HG03354 (cell line): ENCODE measurements around the gene SORBS2.

Experiments used
- ATAC-seq: cut with Tn5 transposase; IDR thresholded peaks from one replicate; pipeline ENCODE4 v1.9.1; 2021; ENCODE audit warnings: mild to moderate bottlenecking; ENCODE audit not compliant: unreplicated experiment, poor library complexity, severe bottlenecking

SORBS2 gene

DNA sequence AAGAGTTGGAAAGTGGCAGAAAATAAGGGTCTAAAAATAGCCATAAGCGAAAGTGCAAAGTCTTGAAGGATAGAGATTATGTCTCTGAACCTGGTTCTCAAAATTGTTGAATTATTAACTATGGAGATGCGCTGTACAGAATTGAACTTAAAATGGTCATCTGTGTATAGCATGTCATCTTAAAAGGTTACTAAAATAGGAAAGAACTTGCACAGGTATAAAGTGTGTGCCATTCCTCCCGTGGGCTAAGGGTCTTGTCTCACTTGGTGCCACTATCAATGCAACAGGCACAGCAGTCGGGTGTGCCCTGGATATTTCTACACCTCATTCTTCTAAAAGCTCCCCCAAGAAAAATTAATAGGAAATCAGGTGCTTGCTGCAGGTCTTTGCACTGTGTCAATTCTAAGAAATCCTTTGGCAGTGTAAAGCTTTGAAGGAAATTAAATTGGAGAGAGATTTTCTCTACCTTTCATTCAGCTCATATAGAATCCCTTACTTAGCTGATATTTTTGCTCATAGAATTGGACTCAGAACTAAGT is 2.4 kb downstream of the SORBS2 start:
- ATAC-seq, result no peak

DNA sequence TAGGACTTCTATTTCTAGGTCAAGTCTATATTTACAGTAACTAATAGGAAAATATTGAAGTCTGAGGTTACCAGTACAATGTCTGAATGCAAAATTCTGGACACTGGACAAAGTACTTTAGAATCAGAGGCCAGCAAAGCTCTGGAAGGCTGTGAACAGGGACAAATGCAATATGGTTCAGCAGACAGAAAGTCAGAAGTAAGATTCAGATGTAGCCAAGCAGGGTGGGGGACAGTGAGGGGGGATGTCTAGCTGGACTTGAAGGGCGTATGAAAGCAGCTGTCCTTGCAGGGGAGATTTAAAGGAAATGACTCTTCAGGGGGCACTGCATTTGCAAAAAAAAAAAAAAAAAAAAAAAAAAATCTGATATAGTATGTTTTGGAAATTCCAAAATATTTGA is 2.9 kb downstream of the SORBS2 start:
- ATAC-seq, result no peak

DNA sequence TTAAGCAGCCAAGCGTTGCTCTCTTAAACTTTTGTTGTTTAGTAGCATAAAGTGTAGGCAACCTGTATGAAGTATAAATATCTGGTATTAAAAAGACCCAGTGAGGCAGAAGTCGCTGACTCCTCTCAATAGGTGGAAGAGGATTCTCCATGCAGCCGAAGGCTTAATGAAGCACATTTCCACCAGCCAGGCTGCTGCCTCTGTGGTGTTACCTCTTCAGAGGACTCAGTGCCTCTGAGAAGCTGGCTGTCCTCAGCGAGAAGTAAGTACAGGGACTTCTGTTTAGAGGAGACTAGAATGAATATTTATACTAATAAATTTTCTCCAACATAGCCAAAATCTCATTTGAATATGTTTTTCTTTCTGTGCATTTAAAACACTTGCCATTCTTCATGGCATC is 6.0 kb downstream of the SORBS2 start:
- ATAC-seq, result no peak

DNA sequence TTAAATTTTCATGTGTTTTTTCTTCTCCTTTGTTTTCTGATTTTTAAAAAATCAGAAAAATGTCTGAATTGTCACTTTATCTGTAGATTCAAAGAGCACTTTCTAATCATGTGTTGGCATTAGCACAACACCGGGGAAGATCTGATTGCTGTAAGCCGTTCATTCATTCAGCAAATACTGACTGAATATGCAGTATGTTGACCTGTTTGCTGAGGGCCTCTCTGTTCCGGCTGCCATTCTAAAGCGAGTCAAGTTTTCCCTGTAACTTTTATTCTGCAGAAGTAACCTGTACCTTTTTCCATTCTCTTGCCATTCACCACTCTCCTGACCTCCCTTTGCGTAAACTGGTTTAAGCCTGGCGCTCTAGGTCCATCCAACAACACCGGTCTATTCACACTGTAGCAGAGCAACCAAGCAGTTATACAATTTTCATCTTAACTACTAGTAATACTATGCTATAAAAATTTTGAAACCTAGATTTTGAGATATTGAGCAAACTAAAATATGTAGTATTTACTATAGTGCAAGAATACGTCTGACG is 6.7 kb downstream of the SORBS2 start:
- no peak for ATAC-seq

DNA sequence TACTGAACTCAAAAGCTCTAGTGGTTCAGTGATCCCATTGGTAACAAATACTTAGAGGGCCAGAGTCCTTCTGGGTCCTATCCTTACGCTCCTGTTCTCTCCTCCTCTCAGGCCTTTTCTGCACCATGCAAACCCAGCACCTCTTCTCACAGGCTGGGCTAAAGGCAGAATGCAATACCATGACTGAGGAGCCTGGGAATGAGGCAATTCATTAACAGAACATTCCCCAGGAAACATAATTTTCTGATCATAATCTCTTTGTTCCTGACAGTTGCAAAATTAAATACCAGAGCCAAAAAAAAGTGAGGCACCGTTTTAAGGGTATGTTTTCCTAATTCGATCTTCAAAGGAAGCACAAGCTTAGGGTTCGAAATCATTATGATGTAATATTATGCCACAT is 9.0 kb downstream of the SORBS2 start:
- no peak for ATAC-seq

DNA sequence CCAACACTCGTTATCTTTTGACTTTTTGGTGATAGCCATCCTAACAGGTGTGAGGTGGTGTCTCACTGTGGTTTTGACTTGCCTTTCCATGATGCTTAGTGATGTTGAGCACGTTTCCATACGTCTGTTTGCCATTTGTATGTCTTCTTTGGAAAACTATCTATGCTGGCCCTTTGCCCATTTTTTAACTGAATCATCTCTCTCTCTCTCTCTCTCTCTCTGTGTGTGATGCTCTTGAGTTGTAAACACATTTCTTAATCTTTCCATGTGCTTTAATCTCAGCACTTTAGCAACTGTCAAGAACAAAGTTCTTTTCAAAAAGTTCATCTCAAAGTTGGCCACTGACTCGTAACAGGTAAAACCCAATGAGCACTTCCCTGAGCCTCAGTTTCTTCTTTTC is 10.5 kb downstream of the SORBS2 start:
- ATAC-seq, result no peak

DNA sequence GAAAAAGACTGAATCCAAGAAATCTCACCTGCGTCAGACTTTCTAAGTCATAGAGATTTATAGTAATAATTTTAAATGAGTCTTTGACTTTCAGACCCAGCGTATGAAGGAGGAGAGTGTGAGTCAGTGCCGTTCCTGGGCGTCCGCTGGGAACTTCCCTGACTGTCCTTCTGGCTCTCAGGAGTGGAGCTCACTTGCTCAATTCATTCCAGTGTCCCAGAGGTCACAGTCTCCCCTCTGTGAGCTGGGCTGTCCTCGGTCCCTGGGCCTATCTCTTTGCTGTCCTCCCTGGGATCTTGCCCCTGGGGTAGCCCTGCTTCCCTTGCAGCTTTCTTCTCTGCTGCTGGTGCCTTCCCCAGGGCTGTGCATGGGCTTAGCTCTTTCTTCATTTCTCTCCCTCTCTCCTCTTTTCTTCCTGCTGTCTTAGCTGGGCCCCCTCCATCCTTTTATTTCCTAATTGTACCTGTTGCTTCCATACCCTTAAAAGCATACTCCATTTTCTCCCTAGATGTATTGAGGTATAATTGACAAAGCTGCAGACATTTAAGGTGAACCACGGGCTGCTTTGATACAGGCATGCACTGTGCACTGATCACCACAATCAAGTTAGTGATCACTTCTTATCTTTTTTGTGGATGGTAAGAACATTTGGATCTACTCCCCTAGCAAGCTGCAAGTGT is 11.6 kb downstream of the SORBS2 start:
- ATAC-seq, result no peak

DNA sequence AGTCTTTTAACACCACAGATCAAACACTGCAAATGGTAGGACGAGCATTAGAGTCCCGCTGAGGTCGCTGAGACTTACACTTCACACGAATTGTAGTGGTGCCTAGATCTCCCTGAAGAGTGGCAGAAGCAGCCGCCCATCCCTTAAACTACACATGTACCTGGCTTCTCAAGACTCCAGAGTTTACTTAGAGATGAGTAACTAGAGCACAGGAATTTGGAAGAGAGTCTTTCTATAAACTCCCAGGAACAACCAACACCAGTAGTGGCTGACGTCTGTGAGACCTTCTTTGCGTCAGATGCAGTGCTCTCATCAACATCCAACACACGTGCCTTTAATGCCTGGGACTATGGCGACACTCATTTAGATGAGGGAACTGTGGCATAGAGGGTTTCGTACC is 12.6 kb downstream of the SORBS2 start:
- ATAC-seq, result no peak

DNA sequence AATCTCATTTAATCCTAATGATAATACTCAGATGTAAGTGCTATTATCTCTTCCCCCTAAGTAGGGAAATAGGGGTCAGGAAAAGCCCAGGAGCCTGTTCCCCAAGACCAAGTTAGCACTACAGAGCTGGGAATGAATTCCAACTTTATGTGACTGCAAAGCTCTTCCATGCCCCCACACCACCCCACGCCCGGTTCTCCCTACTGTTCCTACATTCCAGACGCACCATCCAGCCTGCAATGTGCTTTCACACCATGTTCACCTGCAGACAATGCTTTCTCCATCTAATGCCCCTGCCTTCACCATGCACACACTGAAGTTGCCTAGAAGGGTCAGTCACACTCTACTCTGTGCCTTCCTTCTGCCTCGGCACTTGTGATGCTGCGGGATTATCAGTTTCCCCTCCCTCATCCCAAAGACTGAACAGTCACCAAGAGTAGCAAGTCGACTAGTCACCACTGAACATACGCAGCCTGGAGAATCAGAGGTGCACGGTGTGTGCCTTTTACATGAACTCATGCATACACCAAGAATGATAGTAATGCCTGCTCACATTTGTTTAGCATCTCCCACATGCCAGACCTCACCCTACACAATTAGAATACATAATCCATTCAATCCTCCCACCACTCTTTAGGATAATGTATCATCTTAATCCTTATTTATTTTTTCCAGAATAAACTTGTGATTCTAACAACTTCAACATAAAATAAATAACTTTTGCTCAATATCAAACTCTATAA is 14.2 kb downstream of the SORBS2 start:
- ATAC-seq, result no peak

DNA sequence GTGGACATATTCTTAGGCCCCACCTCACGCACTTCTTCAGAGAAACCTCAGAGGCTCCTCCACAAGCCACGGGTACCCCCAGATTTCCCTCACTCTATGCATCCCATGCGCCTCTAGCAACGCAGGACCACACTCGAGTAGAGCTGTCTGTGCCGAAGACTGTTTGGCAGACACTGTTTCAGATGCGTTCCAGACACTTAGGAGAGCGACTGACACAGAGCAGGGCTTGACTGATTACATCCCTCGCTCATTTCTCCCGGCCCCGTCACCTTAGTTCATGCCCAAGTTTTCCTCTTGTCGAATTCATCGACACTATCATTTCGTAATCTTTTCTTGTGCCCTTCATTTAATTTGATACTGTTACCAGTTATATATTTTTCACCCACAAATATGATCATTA is 15.0 kb downstream of the SORBS2 start:
- no peak for ATAC-seq

DNA sequence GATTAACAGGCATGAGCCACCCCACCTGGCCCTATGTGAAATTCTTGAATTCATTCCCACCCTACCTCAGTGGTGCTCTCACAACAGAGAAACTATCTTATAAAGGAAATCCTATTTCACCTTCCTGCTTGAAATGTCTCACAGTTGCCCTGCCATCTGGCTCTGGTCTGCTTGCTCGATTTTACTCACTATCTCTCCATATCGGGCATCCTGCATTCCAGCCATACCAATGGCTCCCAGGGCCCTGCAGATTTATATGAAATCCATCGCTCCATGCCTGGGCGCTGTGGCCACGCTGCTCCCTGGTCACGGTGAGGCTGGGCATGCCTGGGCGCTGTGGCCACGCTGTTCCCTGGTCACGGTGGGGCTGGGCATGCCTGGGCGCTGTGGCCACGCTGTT is 15.8 kb downstream of the SORBS2 start:
- no peak for ATAC-seq

DNA sequence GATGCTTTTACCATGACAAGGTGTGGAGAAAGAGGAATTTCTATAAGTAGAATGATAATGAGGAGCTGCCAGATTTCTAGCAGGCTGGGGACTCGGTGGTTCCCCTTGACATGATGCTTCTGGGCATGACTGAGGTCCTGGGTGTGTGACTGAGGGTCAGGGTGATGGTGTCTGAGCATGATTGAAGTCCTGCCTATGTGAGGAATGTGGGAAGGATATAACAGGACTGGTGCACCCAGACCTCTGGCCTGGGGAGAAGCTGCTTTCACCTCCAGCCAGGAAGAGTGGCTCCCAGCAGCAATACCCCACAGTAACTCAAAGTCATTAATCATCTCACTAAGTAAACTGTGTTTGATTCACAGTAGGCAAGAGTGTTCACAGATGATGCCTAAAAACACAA is 17.4 kb downstream of the SORBS2 start:
- no peak for ATAC-seq

DNA sequence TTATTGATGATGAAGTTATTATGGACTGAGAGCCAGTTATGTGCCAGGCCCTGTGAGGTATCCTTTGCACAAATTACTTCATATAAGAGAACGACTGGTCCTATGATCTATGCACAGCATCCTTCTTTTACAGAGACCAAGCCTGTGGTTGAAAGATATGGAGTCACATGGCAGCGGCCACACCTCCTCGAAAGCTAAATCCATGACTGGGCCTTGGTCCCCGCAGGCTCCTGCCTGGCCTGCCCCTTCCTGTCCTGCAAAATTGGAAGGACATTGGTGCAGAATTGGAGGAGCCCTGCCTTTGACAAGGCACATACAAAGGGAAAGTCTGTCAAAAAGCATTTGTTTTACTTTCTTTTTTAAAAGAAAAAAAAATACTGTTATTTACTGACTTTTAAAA is 18.3 kb downstream of the SORBS2 start:
- no peak for ATAC-seq

DNA sequence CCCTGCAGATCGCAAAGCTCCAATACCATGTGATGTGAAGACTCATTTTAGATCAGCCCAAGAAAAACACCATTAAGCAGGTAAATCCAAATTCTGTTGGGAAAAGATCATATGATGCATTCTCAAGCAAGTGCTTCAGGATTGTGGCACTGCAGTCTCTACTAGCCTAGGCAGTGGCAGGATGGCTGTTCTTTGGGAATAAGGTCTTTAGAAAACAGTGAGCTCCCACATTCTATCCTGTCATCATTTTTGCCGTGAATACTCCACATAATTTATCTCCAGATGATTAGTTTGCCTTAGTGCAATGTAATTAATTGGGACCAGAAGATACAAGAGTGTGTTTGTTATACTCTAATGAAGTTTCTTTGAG is 18.9 kb downstream of the SORBS2 start:
- no peak for ATAC-seq

DNA sequence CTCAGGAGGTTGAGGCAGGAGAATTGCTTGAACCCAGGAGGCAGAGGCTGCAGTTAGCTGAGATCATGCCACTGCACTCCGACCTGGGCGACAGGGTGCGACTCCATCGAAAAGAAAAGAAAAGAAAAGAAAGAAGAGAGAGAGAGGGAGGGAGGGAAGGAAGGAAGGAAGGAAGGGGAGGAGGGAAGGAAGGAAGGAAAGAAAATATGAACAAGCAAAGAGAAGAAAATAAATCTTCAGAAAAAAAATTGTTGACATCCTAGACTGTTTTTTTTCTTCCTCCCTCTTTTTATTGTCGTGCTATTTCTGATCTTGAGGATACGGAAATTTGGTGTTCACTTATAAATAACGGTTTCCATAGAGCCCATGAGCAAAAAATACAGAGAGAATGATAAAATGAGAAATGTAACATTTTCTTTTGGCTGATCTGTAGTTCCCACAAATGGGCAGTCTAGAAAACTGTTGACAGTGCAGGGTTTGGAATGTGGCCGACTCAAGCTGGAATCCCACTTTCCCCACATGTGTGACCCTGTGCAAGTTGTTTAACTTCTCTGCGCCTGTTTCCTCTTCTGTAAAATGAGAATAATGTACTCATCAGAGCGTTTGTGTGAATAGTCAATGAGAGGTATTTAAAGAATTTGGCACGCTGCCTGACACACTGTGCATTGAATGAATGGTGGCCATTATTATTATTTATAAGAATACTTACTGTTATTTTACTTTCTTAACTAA is 19.4 kb downstream of the SORBS2 start:
- no peak for ATAC-seq

DNA sequence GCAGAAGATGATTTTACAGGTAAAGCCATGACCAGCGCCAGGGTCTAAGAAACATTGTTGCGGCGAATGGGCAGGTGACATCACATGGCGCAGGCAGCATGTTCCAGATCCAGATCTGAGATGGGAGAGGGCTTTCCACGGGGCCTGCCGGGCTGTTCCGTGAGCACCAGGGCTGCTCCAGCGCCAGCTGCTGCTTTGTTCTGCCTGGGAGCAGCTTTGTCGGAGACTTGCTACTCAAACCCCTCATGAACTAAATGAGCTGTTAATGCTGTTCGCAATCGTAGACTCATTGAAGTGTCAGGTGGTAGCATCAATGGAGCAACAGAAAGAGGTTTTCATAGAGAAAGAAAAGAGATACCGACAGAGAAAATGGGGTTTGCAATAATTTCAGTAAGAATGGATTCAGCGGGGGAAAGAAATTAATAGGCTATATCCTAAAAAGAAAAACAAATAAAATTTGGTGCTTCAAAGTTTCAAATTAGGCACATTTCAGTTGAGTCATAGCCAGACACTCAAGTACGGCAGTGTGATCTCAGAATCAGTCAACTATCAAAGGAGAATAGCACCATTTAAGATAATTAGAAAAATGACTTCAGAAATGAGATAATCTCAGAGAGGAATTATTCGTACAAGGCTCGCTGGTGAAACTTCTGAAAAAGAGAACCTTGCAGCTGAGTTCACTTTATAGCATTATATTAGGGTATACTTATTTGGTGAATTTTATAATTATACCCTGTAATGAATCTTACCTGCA is 23.9 kb downstream of the SORBS2 start:
- no peak for ATAC-seq

DNA sequence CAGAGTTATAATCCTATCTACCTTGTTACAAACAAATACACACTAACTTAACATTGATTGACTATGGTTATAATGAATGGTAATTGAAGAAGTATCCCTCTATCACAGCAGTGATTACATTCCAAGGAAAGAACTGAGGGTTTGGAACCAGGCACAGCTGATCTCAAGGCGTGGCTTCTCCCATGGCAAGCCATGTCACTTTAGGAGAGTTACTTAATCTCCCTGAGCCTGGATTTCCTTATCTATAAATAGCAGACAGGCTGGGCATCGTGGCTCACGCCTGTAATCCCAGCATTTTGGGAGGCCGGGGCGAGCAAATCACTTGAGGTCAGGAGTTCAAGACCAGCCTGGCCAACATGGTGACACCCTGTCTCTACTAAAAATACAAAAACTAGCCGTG is 25.6 kb downstream of the SORBS2 start:
- ATAC-seq, result no peak

DNA sequence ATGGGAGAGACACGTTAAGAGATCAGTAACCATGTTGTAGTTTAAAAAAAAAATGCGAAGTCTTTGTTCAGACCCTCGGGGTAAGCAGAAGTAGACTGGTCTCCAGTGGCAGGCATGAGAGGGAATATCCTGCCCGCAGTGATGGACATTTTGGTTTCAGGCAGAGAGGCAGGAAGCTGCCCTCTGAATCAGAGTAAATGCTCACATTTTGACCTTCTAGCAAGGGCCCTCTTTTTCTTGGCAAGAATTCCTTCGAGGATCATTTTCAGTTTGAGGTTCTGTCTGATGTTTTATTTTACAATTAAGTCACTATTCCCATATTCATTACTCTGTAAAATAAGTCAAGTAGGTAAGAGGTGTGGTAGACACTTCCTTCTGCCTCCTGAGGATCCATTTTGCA is 28.4 kb downstream of the SORBS2 start:
- ATAC-seq, result no peak

DNA sequence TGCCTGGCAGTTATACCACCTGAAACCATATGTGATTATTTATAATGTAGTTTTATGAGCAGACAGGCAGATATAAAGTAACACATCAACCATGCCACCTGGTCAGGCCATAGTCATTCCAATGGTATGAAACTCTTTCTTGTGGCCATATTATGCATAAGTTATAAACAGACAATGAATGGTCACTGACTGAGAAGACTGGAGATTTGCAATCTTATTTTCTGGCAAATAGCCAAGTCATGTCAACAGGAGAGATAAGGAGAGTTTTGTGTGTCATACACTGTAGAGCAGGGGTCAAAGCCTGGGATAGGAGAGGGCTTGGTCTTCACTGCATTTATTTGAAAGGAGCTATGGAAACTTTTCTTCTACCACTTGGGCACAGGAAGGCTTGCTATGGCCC is 29.5 kb downstream of the SORBS2 start:
- no peak for ATAC-seq
